Suprapubic skin (tissue), 4 donors: ENCODE measurements around the gene CAMTA1. TPM values are rescaled to one million over a fixed set of nuclear protein-coding genes. Genes with fewer than 3 reads are reported as not detected.

Source experiments
- DNase-seq, 2 donors: peaks; one replicate each; pipeline ENCODE4 v3.0.0-alpha.2; 2019; ENCODE audit warnings: low spot score in 2 of 2
- H3K27ac ChIP-seq: fragments of 200-600 bp; sonication (generic); one replicate; pipeline ENCODE4 v1.5.1; 2019
- H3K27me3 ChIP-seq: fragments of 200-600 bp; sonication (generic); one replicate; pipeline ENCODE4 v1.5.1; 2019
- H3K36me3 ChIP-seq: fragments of 200-600 bp; sonication (generic); one replicate; pipeline ENCODE4 v1.5.1; 2019
- H3K4me1 ChIP-seq: fragments of 200-600 bp; sonication (generic); one replicate; pipeline ENCODE4 v1.5.1; 2019
- H3K4me3 ChIP-seq: fragments of 200-600 bp; sonication (generic); one replicate; pipeline ENCODE4 v1.5.1; 2019; ENCODE audit warnings: mild to moderate bottlenecking
- H3K9me3 ChIP-seq: fragments of 200-600 bp; sonication (generic); one replicate; pipeline ENCODE4 v1.5.1; 2019
- EP300 ChIP-seq: sonication (generic); formaldehyde crosslinking; IDR thresholded peaks from one replicate; pipeline ENCODE4 v1.6.1; 2017; ENCODE audit warnings: antibody characterized with exemption
- POLR2A ChIP-seq, 2 donors: fragments of 450-650 bp; IDR thresholded peaks; one replicate each; pipeline ENCODE4 v1.6.1; 2017; ENCODE audit warnings: antibody characterized with exemption in 2 of 2, mild to moderate bottlenecking in 2 of 2, moderate library complexity in 2 of 2
- POLR2AphosphoS5 ChIP-seq, 3 donors: sonication (generic); formaldehyde crosslinking; IDR thresholded peaks; one replicate each; pipeline ENCODE4 v1.6.1; 2017; ENCODE audit warnings: antibody characterized with exemption in 3 of 3
- WGBS: methylation state at CpG from one replicate; pipeline ENCODE4 v1.1.5; 2018; 5-methylcytosine and 5-hydroxymethylcytosine counted together
- total RNA-seq, 4 donors: library from RNA; depleted of rRNA; stranded (reverse); fragments of >200 nt; gene quantifications; one replicate each; pipeline ENCODE4 v1.1.0, GENCODE V29; 2016
- TF ChIP-seq, protein P1 (sequence below), 2 donors: fragments of 200-600 bp in 1 of 2; fragments of 450-650 bp in 1 of 2; sonication (generic) in 1 of 2; IDR thresholded peaks; one replicate each; pipeline ENCODE4 v1.5.1; 2016 to 2019; ENCODE audit warnings: antibody characterized with exemption in 2 of 2, mild to moderate bottlenecking in 1 of 2, moderate library complexity in 1 of 2

CAMTA1 gene
- total RNA-seq, 4 donors from 2014 or later = 40.4 to 54.1 (median 46.6) TPM

DNA sequence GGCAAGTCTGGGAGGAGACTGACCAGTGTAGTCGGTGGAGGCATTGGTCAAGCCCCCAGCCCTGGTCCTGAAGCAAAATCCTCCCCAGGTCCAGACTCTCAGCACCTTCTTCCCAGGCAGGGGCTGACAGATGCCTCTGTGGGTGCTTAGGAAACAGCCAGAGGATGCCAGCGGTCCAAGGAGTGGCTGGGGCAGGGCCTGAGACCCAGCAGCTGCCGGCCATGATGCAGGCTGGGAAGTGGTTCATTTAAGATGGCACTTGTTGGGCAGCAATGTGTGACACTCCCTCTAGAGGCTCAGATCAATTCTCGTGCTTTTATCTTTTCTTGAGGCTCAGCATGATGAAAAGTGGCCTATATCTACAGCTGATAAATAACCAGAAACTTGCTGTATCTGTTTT is 820.8 kb downstream of the CAMTA1 start:
- Histone ChIP-seq H3K9me3 (peaks cover 5% of the 10 kb centered on the region), H3K36me3 (no peaks in the 10 kb centered on the region), H3K4me3 (no peak overlapping the region), H3K27ac (no peak overlapping the region), H3K4me1 (no peaks in the 10 kb centered on the region), H3K27me3 (peaks cover 11% of the 10 kb centered on the region)
- no peak for DNase-seq
- 75% methylated on average over 3 of the region's 4 CpGs for WGBS
- no peak for TF ChIP-seq EP300
- TF ChIP-seq, protein P1, sequence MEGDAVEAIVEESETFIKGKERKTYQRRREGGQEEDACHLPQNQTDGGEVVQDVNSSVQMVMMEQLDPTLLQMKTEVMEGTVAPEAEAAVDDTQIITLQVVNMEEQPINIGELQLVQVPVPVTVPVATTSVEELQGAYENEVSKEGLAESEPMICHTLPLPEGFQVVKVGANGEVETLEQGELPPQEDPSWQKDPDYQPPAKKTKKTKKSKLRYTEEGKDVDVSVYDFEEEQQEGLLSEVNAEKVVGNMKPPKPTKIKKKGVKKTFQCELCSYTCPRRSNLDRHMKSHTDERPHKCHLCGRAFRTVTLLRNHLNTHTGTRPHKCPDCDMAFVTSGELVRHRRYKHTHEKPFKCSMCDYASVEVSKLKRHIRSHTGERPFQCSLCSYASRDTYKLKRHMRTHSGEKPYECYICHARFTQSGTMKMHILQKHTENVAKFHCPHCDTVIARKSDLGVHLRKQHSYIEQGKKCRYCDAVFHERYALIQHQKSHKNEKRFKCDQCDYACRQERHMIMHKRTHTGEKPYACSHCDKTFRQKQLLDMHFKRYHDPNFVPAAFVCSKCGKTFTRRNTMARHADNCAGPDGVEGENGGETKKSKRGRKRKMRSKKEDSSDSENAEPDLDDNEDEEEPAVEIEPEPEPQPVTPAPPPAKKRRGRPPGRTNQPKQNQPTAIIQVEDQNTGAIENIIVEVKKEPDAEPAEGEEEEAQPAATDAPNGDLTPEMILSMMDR (IDR thresholded peaks at IDR 0.05) = no peak
- TF ChIP-seq POLR2A (IDR thresholded peaks at IDR 0.05) = no peak
- no peak for TF ChIP-seq POLR2AphosphoS5 (IDR thresholded peaks at IDR 0.05)

DNA sequence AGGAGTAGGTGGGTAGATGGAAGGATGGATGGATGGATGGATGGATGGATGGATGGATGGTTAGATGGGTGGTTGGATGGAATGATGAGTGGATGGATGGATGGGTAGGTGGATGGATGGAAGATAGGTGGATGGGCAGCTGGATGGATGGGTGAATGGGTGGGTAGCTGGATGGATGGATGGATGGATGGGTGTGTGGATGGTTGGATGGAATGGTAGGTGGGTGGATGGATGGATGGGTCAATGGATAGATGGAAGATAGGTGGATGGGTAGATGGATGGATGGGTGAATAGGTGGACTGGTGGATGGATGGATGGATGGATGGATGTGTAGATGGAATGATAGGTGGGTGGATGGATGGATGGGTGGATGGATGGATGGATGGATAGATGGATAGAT is 821.8 kb downstream of the CAMTA1 start:
- Histone ChIP-seq H3K36me3 (no peaks in the 10 kb centered on the region), H3K4me3 (no peak overlapping the region), H3K27me3 (peaks cover 11% of the 10 kb centered on the region), H3K27ac (no peak overlapping the region), H3K9me3 (peaks cover 5% of the 10 kb centered on the region), H3K4me1 (no peaks in the 10 kb centered on the region)
- DNase-seq = no peak
- TF ChIP-seq POLR2AphosphoS5 (IDR thresholded peaks at IDR 0.05) (no peak), POLR2A (IDR thresholded peaks at IDR 0.05) (no peak), EP300 (no peak)
- TF ChIP-seq, protein P1 (IDR thresholded peaks at IDR 0.05) = no peak

DNA sequence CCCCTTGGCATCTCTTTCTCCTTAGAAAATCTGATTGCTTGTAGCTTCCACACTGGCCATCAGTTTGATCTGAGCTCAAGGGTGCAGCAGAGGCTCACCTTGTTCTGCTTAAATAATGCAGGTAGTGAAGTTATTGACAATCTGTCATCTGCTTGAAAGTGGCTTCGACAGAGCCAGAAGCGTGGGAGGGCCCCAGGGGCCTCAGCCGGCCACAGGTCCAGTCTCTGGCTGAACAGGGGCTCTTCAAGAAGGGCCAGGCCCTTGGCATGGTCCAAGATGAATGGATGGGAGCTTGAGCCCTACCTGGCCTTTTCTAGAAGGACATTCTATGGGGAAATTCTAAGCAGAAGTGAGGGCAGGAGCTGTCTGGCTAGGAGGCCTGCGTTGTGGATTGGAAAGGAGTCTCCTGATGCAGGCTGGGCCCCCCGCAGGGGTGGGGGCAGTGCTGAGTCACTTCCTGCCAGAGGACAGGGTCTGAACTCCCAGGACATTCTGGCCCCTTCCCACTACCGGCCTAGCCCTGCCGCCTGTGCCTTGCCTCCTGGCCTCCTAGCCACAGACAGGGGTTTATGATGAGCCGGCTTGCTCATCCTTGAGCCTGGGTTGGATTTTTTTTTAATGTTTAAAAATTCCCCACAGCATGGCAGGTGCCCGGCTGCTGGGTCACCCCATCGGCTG is 823.5 kb downstream of the CAMTA1 start:
- Histone ChIP-seq H3K27ac (no peak overlapping the region), H3K36me3 (no peaks in the 10 kb centered on the region), H3K4me3 (no peak overlapping the region), H3K27me3 (peaks cover 12% of the 10 kb centered on the region), H3K4me1 (no peaks in the 10 kb centered on the region), H3K9me3 (peaks cover 5% of the 10 kb centered on the region)
- TF ChIP-seq POLR2AphosphoS5 (IDR thresholded peaks at IDR 0.05) (no peak), POLR2A (IDR thresholded peaks at IDR 0.05) (no peak), EP300 (no peak)
- TF ChIP-seq, protein P1 (IDR thresholded peaks at IDR 0.05) = no peak
- DNase-seq = peak in 1 of 2 donors; percentile 42
- 65% methylated on average over 10 of the region's 10 CpGs for WGBS

DNA sequence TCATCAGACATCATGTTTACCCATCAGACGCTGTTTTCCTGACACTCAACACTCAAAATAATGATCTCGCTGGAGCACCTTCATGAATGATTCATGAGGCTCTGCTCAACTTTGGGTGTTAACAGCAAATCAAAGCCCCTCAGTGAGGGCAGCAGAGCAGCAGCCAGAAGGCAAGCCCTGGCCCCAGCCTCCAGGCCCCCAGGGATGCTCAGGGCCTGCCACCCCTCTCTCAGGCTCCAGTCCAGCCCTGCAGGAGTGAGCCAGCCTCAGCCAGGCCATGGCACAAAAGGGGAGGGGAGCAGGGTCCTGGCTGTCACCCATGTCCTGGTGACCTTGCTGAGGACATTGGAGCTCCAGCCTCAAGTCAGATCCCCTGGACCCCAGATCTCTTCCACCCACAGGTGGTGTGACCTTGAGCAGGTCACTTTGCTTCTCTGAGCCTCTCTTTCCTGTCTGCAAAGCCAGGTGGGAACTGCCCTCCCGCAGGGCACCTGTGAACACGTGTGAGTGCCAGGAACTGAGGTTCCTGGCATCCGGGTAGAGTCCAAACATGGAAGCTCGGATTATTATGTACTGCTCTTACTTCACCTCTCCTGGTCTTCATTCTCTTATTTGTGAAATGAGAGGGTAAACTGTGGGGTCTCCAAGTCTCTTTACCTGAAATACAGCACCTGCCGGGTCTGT is 824.2 kb downstream of the CAMTA1 start:
- TF ChIP-seq, protein P1 (IDR thresholded peaks at IDR 0.05) = no peak
- TF ChIP-seq POLR2AphosphoS5 (IDR thresholded peaks at IDR 0.05) (no peak), EP300 (no peak), POLR2A (IDR thresholded peaks at IDR 0.05) (no peak)
- H3K27me3 ChIP-seq = peaks cover 15% of the 10 kb centered on the region
- no peak overlapping the region for H3K27ac ChIP-seq
- H3K36me3 ChIP-seq = no peaks in the 10 kb centered on the region
- 76% methylated on average over 7 of the region's 7 CpGs for WGBS
- H3K9me3 ChIP-seq = peaks cover 5% of the 10 kb centered on the region
- peak in 1 of 2 donors; percentile 22 for DNase-seq
- H3K4me3 ChIP-seq = no peak overlapping the region
- H3K4me1 ChIP-seq = no peaks in the 10 kb centered on the region

DNA sequence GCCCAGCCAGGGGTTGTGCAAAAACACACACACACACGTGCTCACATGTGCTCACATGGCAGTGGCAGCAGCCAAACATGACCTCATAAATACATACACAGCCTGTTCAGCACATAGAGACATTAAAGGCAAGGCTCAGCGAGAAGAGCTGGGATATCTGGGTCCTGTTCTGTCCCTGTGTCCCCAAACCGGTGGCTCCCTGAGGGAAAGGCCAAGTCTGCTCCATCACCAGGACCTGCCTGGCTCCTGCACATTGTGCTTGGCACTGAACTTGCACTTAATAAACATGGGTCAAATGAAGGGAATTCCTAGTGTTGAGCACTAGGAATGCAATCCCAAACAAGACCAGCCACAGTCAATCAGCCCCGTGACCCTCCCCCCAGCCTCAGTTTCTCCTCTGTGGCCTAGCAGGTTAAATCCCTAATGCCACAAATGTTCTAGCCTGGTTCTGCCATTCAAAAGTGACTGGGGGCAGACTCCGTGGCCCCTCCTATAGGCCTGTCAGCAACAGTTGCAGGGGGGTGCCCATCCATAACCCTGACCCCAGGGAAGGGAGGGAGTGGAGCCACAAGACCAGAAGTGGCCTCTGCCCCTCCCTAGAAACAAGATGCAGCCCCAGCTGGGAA is 825.0 kb downstream of the CAMTA1 start:
- H3K9me3 ChIP-seq = peaks cover 2% of the 10 kb centered on the region
- no peaks in the 10 kb centered on the region for H3K4me1 ChIP-seq
- no peak overlapping the region for H3K4me3 ChIP-seq
- TF ChIP-seq, protein P1 (IDR thresholded peaks at IDR 0.05) = no peak
- no peak for TF ChIP-seq POLR2A (IDR thresholded peaks at IDR 0.05)
- TF ChIP-seq POLR2AphosphoS5 (IDR thresholded peaks at IDR 0.05) = no peak
- no peak for TF ChIP-seq EP300
- H3K27ac ChIP-seq = no peak overlapping the region
- no peaks in the 10 kb centered on the region for H3K36me3 ChIP-seq
- peak in 1 of 2 donors; percentile 25 for DNase-seq
- H3K27me3 ChIP-seq = peaks cover 17% of the 10 kb centered on the region
- 55% methylated on average over 4 of the region's 5 CpGs for WGBS
